Brain microvascular endothelial cell (primary cell): ENCODE results near the gene TMEM141.

Experiments
- DNase-seq: peaks from one replicate; pipeline ENCODE4 v3.0.0-alpha.2; 2020
- H3K27ac ChIP-seq: fragments of 250-450 bp; sonication (Bioruptor Pico); 2 replicates; pipeline ENCODE4 v1.5.1; 2020; ENCODE audit warnings: mild to moderate bottlenecking, moderate library complexity
- H3K27me3 ChIP-seq: fragments of 250-450 bp; sonication (Bioruptor Pico); replicated peaks from 2 replicates; pipeline ENCODE4 v1.5.1; 2020; ENCODE audit warnings: mild to moderate bottlenecking
- H3K36me3 ChIP-seq: fragments of 250-450 bp; sonication (Bioruptor Pico); replicated peaks from 2 replicates; pipeline ENCODE4 v1.5.1; 2020; ENCODE audit warnings: mild to moderate bottlenecking
- H3K4me3 ChIP-seq: 2 replicates; pipeline ENCODE4 v1.5.1; 2011; ENCODE audit warnings: low read depth, mild to moderate bottlenecking, control low read depth, low read length, moderate library complexity
- in situ Hi-C: cut with HindIII; loops from 2 replicates; pipeline ENCODE4 v1.10.0; 2017; ENCODE audit warnings: low sequenced_read_pairs, low pct_ligation_motif_present
- TF ChIP-seq, protein P1 (sequence below): IDR thresholded peaks from 2 replicates; pipeline ENCODE4 v1.5.1; 2011; ENCODE audit warnings: low read depth, mild to moderate bottlenecking, moderate library complexity, low read length, control low read depth, inconsistent platforms; ENCODE audit errors: missing control alignments

TMEM141 gene

DNA sequence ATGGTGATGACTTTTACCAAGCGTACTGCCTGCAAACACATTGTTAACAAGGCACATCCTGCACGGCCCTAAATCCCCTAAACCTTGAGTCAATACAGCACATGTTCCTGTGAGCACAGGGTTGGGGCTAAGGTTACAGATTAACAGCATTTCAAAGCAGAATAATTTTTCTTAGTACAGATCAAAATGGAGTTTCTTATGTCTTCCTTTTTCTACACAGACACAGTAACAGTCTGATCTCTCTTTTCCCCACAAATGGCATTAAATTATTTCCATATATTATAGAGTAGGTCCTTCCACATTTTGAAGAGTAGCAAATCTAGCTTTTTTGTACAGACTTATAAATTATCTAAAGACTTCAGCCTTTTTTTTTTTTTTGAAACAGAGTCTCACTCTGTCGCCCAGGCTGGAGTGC, 1.6 kb upstream of the TMEM141 start:
- Histone ChIP-seq H3K27me3 (no peaks in the 10 kb centered on the region), H3K27ac (no peak overlapping the region), H3K36me3 (peaks cover 9% of the 10 kb centered on the region), H3K4me3 (no peak overlapping the region)
- in situ Hi-C loops = no loop called here
- no peak for DNase-seq
- TF ChIP-seq, protein P1, sequence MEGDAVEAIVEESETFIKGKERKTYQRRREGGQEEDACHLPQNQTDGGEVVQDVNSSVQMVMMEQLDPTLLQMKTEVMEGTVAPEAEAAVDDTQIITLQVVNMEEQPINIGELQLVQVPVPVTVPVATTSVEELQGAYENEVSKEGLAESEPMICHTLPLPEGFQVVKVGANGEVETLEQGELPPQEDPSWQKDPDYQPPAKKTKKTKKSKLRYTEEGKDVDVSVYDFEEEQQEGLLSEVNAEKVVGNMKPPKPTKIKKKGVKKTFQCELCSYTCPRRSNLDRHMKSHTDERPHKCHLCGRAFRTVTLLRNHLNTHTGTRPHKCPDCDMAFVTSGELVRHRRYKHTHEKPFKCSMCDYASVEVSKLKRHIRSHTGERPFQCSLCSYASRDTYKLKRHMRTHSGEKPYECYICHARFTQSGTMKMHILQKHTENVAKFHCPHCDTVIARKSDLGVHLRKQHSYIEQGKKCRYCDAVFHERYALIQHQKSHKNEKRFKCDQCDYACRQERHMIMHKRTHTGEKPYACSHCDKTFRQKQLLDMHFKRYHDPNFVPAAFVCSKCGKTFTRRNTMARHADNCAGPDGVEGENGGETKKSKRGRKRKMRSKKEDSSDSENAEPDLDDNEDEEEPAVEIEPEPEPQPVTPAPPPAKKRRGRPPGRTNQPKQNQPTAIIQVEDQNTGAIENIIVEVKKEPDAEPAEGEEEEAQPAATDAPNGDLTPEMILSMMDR = no peak

DNA sequence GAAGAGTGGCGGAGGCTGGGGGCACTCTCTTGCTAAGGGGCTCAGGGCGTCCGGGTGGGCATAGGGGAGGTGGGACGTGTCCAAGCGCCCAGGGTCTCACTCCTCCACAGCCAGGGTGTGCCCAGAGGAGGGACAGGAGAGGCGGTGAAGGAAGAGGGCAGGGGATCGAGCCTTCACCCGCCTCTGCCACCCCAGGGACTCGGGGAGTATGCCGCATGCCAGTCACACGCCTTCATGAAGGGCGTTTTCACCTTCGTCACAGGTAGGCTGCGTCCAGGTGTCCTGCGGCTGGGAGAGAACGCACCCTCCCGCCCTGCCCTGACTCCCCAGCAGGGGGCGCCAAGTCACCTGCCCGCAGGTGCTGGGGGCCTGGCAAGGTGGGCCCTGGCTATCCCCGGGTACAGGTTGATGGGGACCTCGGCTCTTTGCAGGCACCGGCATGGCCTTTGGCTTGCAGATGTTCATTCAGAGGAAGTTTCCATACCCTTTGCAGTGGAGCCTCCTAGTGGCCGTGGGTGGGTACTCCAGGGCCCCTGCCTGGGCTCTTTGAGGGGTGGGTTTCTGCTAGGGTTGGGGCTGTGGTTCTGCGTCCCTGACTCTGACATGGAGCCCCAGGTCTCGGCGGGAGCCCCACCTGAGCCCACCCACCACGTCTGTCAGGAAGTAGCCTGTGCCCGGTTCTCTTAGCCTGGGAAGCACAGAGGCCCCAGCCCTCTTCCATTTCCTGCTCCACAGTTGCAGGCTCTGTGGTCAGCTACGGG, 552 bp downstream of the TMEM141 start:
- TF ChIP-seq, protein P1 = peak; percentile 94
- Histone ChIP-seq H3K36me3 (peaks cover 9% of the 10 kb centered on the region), H3K4me3 (peak overlapping the region; percentile 85), H3K27ac (peak overlapping the region; percentile 34), H3K27me3 (no peaks in the 10 kb centered on the region)
- no peak for DNase-seq
- in situ Hi-C loops = no loop called here

DNA sequence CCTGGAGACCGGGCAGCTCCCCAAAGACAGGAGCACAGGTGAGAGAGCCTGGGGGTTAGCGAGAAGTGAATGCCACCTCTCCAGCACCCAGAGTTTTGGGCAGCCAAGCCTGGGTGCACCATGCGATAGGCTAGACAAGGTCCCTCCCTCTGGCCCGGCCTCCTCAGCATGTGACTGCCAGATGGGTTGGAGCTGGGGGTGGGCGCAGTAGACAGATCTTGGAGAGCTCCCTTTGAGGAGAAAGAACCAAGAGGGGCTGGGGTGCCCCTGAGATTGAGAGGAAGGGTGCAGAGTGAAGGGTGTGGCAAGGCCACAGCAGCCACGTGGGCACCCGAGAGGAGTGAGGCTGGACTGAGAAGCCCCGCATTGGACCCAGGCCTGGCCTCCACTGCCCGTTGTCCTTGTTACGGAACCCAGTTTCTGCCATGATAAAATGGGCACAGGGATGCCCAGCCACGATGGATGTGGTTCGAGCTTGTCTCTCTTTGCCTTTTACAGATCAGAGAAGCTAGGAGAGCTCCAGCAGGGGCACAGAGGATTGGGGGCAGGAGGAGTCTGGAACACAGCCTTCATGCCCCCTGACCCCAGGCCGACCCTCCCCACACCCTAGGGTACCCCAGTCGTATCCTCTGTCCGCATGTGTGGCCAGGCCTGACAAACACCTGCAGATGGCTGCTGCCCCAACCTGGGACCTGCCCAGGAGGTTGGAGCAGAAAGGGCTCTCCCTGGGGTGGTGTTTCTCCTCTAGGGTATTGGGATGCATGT, 1.4 kb downstream of the TMEM141 start:
- TF ChIP-seq, protein P1 = no peak
- no peak for DNase-seq
- Histone ChIP-seq H3K27ac (no peak overlapping the region), H3K27me3 (no peaks in the 10 kb centered on the region), H3K36me3 (peaks cover 9% of the 10 kb centered on the region), H3K4me3 (peak overlapping the region; percentile 85)
- in situ Hi-C loops = no loop called here

DNA sequence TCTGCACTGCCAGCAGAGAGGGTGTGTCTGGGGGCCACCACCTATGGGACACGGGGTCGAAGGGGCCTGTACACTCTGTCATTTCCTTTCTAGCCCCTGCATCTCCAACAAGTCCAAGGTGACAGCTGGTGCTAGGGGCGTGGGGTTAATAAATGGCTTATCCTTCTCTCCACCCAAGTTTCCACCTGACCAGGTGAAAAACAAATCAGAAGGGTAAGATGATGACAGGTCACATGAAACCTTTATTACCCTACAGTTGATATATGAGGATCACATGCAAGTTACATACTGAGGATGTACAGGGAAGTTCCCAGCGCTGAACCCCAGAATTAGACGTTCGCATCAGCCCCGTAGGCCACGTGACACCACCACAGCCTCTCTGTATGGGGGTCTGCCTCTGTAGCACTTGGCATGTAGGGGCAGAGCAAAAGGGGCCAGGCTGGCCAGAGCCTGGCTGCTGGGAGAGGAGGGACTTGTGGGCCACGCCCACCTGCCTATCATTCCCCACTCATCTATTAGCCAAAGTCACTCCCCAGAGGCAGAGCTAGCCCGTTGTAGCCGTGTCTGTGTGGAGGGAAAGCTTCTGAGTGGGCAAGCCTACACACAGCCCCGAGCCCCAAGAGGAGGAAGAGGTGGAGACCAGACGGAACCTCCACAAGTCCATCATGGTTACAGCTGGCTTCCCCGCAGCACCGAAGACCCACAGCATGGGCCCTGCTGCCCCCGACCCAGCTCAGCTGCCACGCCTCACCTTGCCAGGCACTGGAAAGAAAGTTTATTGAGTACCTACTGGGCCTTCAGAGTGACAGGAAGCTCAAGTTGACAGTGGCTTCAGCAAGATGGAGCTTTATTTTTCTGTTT, 2.2 kb downstream of the TMEM141 start:
- H3K4me3 ChIP-seq = no peak overlapping the region
- DNase-seq = no peak
- H3K36me3 ChIP-seq = peaks cover 9% of the 10 kb centered on the region
- no peak overlapping the region for H3K27ac ChIP-seq
- no peaks in the 10 kb centered on the region for H3K27me3 ChIP-seq
- in situ Hi-C loops = no loop called here
- TF ChIP-seq, protein P1 = no peak

DNA sequence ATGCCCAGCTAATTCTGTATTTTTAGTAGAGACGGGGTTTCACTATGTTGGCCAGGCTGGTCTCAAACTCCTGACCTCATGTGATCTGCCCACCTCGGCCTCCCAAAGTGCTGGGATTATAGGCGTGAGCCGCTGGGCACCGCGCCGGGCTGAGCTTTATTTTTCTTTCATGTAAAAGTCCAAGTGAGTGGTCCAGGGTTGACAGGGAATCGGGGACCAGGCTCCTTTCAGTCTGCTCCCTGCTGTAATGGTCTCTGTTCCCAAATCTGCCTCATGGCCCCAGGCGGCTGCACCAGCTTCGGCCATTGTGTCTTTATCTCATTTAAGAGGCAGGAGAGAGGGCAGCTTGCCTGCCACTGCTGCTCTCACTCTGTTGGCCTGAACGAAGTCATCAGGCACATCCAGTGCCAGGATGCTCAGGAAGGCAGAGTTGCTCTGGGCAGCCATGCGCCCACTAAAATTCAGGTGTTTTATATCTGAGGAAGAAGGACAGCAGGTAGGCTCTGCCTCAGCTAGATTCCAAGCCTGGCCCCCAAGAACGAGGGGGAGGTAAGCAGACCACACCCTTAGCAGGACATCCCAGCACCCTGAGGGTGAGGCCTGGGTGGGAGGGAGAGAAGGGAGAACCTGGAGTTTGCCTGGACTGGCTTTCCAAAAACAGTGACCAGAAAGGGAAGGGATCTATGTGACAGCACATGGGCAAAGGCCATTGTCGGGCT, 3.3 kb downstream of the TMEM141 start:
- no peak for DNase-seq
- TF ChIP-seq, protein P1 = no peak
- peaks cover 2% of the 10 kb centered on the region for H3K27me3 ChIP-seq
- peaks cover 9% of the 10 kb centered on the region for H3K36me3 ChIP-seq
- H3K4me3 ChIP-seq = no peak overlapping the region
- H3K27ac ChIP-seq = no peak overlapping the region
- in situ Hi-C loops = no loop called here
